NCI-H1417 treated with DMSO at 0.1 percent for 48 hours (cell line): Measurements from ENCODE around the gene KCNG2.

Source experiments
- DNase-seq: peaks from one replicate; lab custom pipeline; 2025; lab: John Stamatoyannopoulos, UW

KCNG2 gene

GRCh38 chr18:79942211-79942610 lies 144.5 kb downstream of the KCNG2 start:
- DNase-seq, result no peak

GRCh38 chr18:79942786-79943607 lies 145.3 kb downstream of the KCNG2 start:
- DNase-seq, result no peak

- no peak for DNase-seq
Observed at GRCh38 chr18:79943608-79944125, 145.9 kb downstream of the KCNG2 start.

GRCh38 chr18:79944126-79944731 lies 146.5 kb downstream of the KCNG2 start:
- DNase-seq, result no peak

- DNase-seq, result no peak
Observed at GRCh38 chr18:79944746-79945117, 147.0 kb downstream of the KCNG2 start.

- no peak for DNase-seq
Observed at GRCh38 chr18:79945118-79946042, 147.6 kb downstream of the KCNG2 start.

- no peak for DNase-seq
Observed at GRCh38 chr18:79947054-79947755, 149.5 kb downstream of the KCNG2 start.

- no peak for DNase-seq
Observed at GRCh38 chr18:79947881-79948610, 150.3 kb downstream of the KCNG2 start.

- DNase-seq, result no peak
Observed at GRCh38 chr18:79948719-79949411, 151.1 kb downstream of the KCNG2 start.
